Measurements from ENCODE around the gene NPTX2.

The NPTX2 gene

DNA sequence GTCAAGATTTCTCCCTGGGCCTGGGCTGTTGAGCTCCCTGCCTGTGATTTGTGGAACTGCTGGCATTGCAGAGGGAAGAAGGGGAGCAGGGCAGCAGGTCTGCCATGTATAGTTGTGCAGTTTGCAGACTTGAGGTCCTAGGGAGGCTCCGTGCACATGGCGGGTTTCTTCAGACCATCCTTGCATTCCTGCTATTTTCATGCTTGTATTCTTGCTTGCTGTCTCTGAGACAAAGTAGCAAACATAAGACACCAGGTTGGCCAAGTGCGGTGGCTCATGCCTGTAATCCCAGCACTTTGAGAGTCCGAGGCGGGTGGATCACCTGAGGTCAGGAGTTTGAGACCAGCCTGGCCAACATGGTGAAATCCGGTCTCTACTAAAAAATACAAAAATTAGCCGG, 61.1 kb downstream of the NPTX2 start:
- DNase-seq: no peak
- in situ Hi-C loops (cut with MboI; ENCODE audit: low pct_unique_long_range_greater_than_20kb, low sequenced_read_pairs): no loop called here

All from KBM-7 (cell line).